HK-2 (cell line): ENCODE results near the gene TRABD2B.

ENCODE experiments used
- DNase-seq: peaks from one replicate; pipeline ENCODE4 v3.0.0-alpha.2; 2018; ENCODE audit not compliant: unreplicated experiment

Gene TRABD2B

GRCh38 chr1:47774986-47775834 lies 222.0 kb downstream of the TRABD2B start:
- DNase-seq = no peak

GRCh38 chr1:47772960-47773682 lies 224.1 kb downstream of the TRABD2B start:
- DNase-seq = no peak

GRCh38 chr1:47772281-47772680 lies 224.9 kb downstream of the TRABD2B start:
- no peak for DNase-seq

GRCh38 chr1:47771751-47772150 lies 225.4 kb downstream of the TRABD2B start:
- DNase-seq = no peak

GRCh38 chr1:47769983-47770382 lies 227.2 kb downstream of the TRABD2B start:
- DNase-seq = no peak

- DNase-seq = no peak
Measured at GRCh38 chr1:47769295-47769694, 227.9 kb downstream of the TRABD2B start.

- DNase-seq = no peak
Measured at GRCh38 chr1:47767741-47768100, 229.5 kb downstream of the TRABD2B start.

GRCh38 chr1:47766832-47767740 lies 230.1 kb downstream of the TRABD2B start:
- no peak for DNase-seq

GRCh38 chr1:47765742-47766485 lies 231.3 kb downstream of the TRABD2B start:
- no peak for DNase-seq

GRCh38 chr1:47765236-47765635 lies 231.9 kb downstream of the TRABD2B start:
- DNase-seq = no peak

GRCh38 chr1:47764461-47765046 lies 232.6 kb downstream of the TRABD2B start:
- DNase-seq = no peak

- DNase-seq = no peak
Measured at GRCh38 chr1:47763591-47764171, 233.5 kb downstream of the TRABD2B start.

- no peak for DNase-seq
Measured at GRCh38 chr1:47761974-47762373, 235.2 kb downstream of the TRABD2B start.

GRCh38 chr1:47761201-47761930 lies 235.8 kb downstream of the TRABD2B start:
- DNase-seq = no peak

- DNase-seq = no peak
Measured at GRCh38 chr1:47759936-47760629, 237.1 kb downstream of the TRABD2B start.

- no peak for DNase-seq
Measured at GRCh38 chr1:47759251-47759935, 237.8 kb downstream of the TRABD2B start.

- no peak for DNase-seq
Measured at GRCh38 chr1:47758341-47759250, 238.6 kb downstream of the TRABD2B start.
